Measurements from ENCODE around the gene KCNIP4. TPM values are rescaled to one million over a fixed set of nuclear protein-coding genes. Genes with fewer than 3 reads are reported as not detected.
"Not testable (repeated sequence)": the region's sequence is repeated elsewhere in the genome, so short reads cannot be mapped to it uniquely, and the experiment has no call there.

The KCNIP4 gene
- total RNA-seq, 1 donor from 2014 or later: 1.7 TPM

- no peak for DNase-seq (ENCODE audit: low spot score)
These were observed 1091.5 kb downstream of the KCNIP4 start for GRCh38 chr4:20857081-20857480.

GRCh38 chr4:20847124-20847747 lies 1101.3 kb downstream of the KCNIP4 start:
- no peak for DNase-seq (ENCODE audit: low spot score)

- no peak for DNase-seq (ENCODE audit: low spot score)
These were observed 1104.3 kb downstream of the KCNIP4 start for GRCh38 chr4:20844311-20844710.

- DNase-seq (ENCODE audit: low spot score): no peak
These were observed 1107.9 kb downstream of the KCNIP4 start for GRCh38 chr4:20840648-20841190.

GRCh38 chr4:20839957-20840356 lies 1108.6 kb downstream of the KCNIP4 start:
- DNase-seq (ENCODE audit: low spot score): no peak

- DNase-seq (ENCODE audit: low spot score): no peak
These were observed 1110.1 kb downstream of the KCNIP4 start for GRCh38 chr4:20838476-20838875.

GRCh38 chr4:20832826-20833225 lies 1115.7 kb downstream of the KCNIP4 start:
- DNase-seq (ENCODE audit: low spot score): no peak

GRCh38 chr4:20831746-20832145 lies 1116.8 kb downstream of the KCNIP4 start:
- DNase-seq (ENCODE audit: low spot score): no peak

GRCh38 chr4:20829617-20830357 lies 1118.8 kb downstream of the KCNIP4 start:
- no peak for DNase-seq (ENCODE audit: low spot score)

- no peak for DNase-seq (ENCODE audit: low spot score)
These were observed 1123.1 kb downstream of the KCNIP4 start for GRCh38 chr4:20825505-20825904.

- no peak for DNase-seq (ENCODE audit: low spot score)
These were observed 1132.3 kb downstream of the KCNIP4 start for GRCh38 chr4:20816287-20816686.

- DNase-seq (ENCODE audit: low spot score): peak; percentile 55
These were observed 1134.9 kb downstream of the KCNIP4 start for GRCh38 chr4:20813700-20814099.

GRCh38 chr4:20809812-20810211 lies 1138.8 kb downstream of the KCNIP4 start:
- peak; percentile 42 for DNase-seq (ENCODE audit: low spot score)

- DNase-seq (ENCODE audit: low spot score): no peak
These were observed 1142.9 kb downstream of the KCNIP4 start for GRCh38 chr4:20805716-20806115.

GRCh38 chr4:20787940-20788665 lies 1160.5 kb downstream of the KCNIP4 start:
- DNase-seq (ENCODE audit: low spot score): no peak

GRCh38 chr4:20783134-20783533 lies 1165.4 kb downstream of the KCNIP4 start:
- DNase-seq (ENCODE audit: low spot score): not testable (repeated sequence)

GRCh38 chr4:20778896-20779295 lies 1169.7 kb downstream of the KCNIP4 start:
- no peak for DNase-seq (ENCODE audit: low spot score)

GRCh38 chr4:20773144-20773997 lies 1175.2 kb downstream of the KCNIP4 start:
- DNase-seq (ENCODE audit: low spot score): peak; percentile 59

- DNase-seq (ENCODE audit: low spot score): no peak
These were observed 1184.1 kb downstream of the KCNIP4 start for GRCh38 chr4:20764366-20764992.

GRCh38 chr4:20761826-20762225 lies 1186.7 kb downstream of the KCNIP4 start:
- no peak for DNase-seq (ENCODE audit: low spot score)

- no peak for DNase-seq (ENCODE audit: low spot score)
These were observed 1187.2 kb downstream of the KCNIP4 start for GRCh38 chr4:20761382-20761781.
